Osteoblast (primary cell): ENCODE measurements around the gene SYNDIG1L. TPM values are rescaled to one million over a fixed set of nuclear protein-coding genes. Genes with fewer than 3 reads are reported as not detected.

Experiments
- DNase-seq: peaks from one replicate; pipeline ENCODE4 v3.0.0; 2011; ENCODE audit warnings: low spot score, mixed read lengths; ENCODE audit not compliant: insufficient read length; ENCODE audit errors: missing footprints
- H2AFZ ChIP-seq: 2 replicates; pipeline ENCODE4 v1.6.0; 2011; ENCODE audit warnings: mild to moderate bottlenecking, low read length
- H3K27ac ChIP-seq: 2 replicates; pipeline ENCODE4 v1.5.1; 2011; ENCODE audit warnings: mild to moderate bottlenecking, low read depth, low read length, moderate library complexity
- H3K27me3 ChIP-seq: 2 replicates; pipeline ENCODE4 v1.6.0; 2012; ENCODE audit warnings: mild to moderate bottlenecking, control low read depth, inconsistent platforms, low read length, moderate library complexity; ENCODE audit not compliant: insufficient read depth
- H3K36me3 ChIP-seq: 2 replicates; pipeline ENCODE4 v1.5.1; 2011; ENCODE audit warnings: mild to moderate bottlenecking, low read length, control low read depth, moderate library complexity; ENCODE audit not compliant: insufficient read depth
- H3K4me1 ChIP-seq: 2 replicates; pipeline ENCODE4 v1.5.1; 2011; ENCODE audit warnings: mild to moderate bottlenecking, low read length, control low read depth, moderate library complexity; ENCODE audit not compliant: insufficient read depth
- H3K4me2 ChIP-seq: 2 replicates; pipeline ENCODE4 v1.6.0; 2011; ENCODE audit warnings: mild to moderate bottlenecking, low read length; ENCODE audit not compliant: insufficient read depth
- H3K4me3 ChIP-seq: fragments of 200-600 bp; sonication (generic); 3 replicates; pipeline ENCODE4 v1.5.1; 2012; ENCODE audit warnings: mild to moderate bottlenecking, low read length, inconsistent platforms; ENCODE audit not compliant: insufficient read depth
- H3K79me2 ChIP-seq: 2 replicates; pipeline ENCODE4 v1.6.0; 2012; ENCODE audit warnings: mild to moderate bottlenecking, low read length, control low read depth, inconsistent platforms; ENCODE audit not compliant: insufficient read depth
- H3K9me3 ChIP-seq: 2 replicates; pipeline ENCODE4 v1.5.1; 2011; ENCODE audit warnings: low read depth, low read length, control low read depth
- H4K20me1 ChIP-seq: 2 replicates; pipeline ENCODE4 v1.6.0; 2012; ENCODE audit warnings: mild to moderate bottlenecking, low read length, control low read depth; ENCODE audit not compliant: insufficient read depth
- total RNA-seq: library from RNA; depleted of rRNA; stranded (reverse); fragments of >200 nt; gene quantifications from 2 replicates; pipeline ENCODE4 v1.2.3, GENCODE V29; 2012
- TF ChIP-seq, protein P1 (sequence below): IDR thresholded peaks from 2 replicates; pipeline ENCODE4 v1.5.1; 2011; ENCODE audit warnings: mild to moderate bottlenecking, low read depth, low read length, moderate library complexity; ENCODE audit errors: extremely low read depth

The SYNDIG1L gene
- total RNA-seq, 1 donor = not detected

DNA sequence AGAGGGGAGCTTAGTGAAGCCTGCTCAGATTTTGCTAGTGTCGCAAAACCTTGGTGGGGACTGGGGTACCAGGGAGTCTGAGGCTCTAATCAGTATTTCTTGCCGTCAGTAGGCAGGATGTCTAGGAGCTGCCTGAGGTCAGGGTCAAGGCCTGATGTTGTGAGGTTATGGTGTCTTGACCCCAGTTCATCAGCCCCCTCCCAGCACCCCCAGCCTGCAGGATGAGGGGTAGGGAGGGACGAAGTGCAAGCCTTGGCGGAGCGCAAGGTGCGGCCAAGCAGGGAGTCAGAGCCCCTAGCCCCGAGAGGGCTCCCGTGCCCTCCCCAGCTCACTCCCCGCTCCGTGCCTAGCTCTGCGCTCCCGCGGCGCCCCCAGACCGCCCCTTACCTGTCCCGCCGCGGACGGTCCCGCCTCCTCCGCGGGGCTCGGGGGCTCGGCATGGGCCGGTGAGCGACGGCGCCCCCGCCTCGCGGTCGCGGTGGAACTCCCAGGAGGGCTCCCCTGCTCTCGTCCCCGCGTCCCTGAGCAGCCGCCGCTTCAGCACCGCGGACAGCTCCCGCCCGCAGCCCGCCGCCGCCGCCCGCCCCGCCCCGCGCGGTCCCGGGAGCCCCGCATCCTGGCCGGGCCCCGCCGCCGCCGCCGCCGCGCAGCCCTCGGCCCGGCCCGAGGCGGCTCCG is 347 bp downstream of the SYNDIG1L start:
- no peaks in the 10 kb centered on the region for H3K36me3 ChIP-seq

DNA sequence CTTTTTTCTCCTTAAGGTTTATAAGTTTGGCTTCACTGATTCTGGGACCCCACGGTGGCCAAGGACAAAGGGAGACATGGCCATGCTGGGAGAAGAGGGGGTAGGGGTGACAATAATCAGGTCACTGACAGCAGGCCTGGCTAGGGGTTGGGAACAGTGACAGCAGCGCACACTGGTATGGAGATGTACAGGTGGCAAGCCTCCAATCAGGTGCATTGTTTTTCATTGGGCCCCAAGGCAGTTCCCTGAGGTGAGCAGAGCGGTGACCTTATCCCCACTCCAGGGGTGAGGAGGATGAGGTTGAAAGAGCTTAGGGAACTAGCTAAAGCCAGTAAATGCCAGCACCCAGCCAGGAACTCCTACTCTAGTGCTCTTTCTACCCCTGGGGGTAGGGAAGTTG is 1.4 kb downstream of the SYNDIG1L start:
- Histone ChIP-seq H3K4me3 (no peak overlapping the region), H2AFZ (no peak overlapping the region), H3K9me3 (no peaks in the 10 kb centered on the region), H3K36me3 (no peaks in the 10 kb centered on the region), H3K4me1 (no peaks in the 10 kb centered on the region), H3K79me2 (no peaks in the 10 kb centered on the region), H4K20me1 (no peaks in the 10 kb centered on the region), H3K27me3 (peaks cover 28% of the 10 kb centered on the region), H3K4me2 (no peak overlapping the region), H3K27ac (no peak overlapping the region)
- DNase-seq = no peak
- TF ChIP-seq, protein P1, sequence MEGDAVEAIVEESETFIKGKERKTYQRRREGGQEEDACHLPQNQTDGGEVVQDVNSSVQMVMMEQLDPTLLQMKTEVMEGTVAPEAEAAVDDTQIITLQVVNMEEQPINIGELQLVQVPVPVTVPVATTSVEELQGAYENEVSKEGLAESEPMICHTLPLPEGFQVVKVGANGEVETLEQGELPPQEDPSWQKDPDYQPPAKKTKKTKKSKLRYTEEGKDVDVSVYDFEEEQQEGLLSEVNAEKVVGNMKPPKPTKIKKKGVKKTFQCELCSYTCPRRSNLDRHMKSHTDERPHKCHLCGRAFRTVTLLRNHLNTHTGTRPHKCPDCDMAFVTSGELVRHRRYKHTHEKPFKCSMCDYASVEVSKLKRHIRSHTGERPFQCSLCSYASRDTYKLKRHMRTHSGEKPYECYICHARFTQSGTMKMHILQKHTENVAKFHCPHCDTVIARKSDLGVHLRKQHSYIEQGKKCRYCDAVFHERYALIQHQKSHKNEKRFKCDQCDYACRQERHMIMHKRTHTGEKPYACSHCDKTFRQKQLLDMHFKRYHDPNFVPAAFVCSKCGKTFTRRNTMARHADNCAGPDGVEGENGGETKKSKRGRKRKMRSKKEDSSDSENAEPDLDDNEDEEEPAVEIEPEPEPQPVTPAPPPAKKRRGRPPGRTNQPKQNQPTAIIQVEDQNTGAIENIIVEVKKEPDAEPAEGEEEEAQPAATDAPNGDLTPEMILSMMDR = no peak

More for the DNA sequence above, 347 bp downstream of the SYNDIG1L start:
- Histone ChIP-seq H3K27me3 (peaks cover 27% of the 10 kb centered on the region), H3K9me3 (no peaks in the 10 kb centered on the region), H3K4me3 (no peak overlapping the region), H3K4me2 (no peak overlapping the region), H3K27ac (no peak overlapping the region), H4K20me1 (no peaks in the 10 kb centered on the region), H2AFZ (no peak overlapping the region), H3K79me2 (no peaks in the 10 kb centered on the region), H3K4me1 (no peaks in the 10 kb centered on the region)
- TF ChIP-seq, protein P1 = no peak
- DNase-seq = peak; percentile 98

- Histone ChIP-seq H3K4me2 (no peak overlapping the region), H3K27ac (no peak overlapping the region), H3K4me1 (no peaks in the 10 kb centered on the region), H3K9me3 (no peaks in the 10 kb centered on the region), H4K20me1 (no peaks in the 10 kb centered on the region), H3K27me3 (peaks cover 35% of the 10 kb centered on the region), H3K36me3 (no peaks in the 10 kb centered on the region), H3K4me3 (no peak overlapping the region), H2AFZ (no peak overlapping the region), H3K79me2 (no peaks in the 10 kb centered on the region)
- TF ChIP-seq, protein P1 = no peak
- DNase-seq = no peak
These were observed 2.8 kb downstream of the SYNDIG1L start for GRCh38 chr14:74423246-74423645.

GRCh38 chr14:74421981-74422380 is 4.0 kb downstream of the SYNDIG1L start:
- Histone ChIP-seq H3K4me2 (no peak overlapping the region), H3K9me3 (no peaks in the 10 kb centered on the region), H3K27me3 (peaks cover 43% of the 10 kb centered on the region), H4K20me1 (no peaks in the 10 kb centered on the region), H3K4me1 (no peaks in the 10 kb centered on the region), H3K79me2 (no peaks in the 10 kb centered on the region), H3K36me3 (no peaks in the 10 kb centered on the region), H3K27ac (no peak overlapping the region), H3K4me3 (no peak overlapping the region), H2AFZ (no peak overlapping the region)
- TF ChIP-seq, protein P1 = no peak
- DNase-seq = no peak
